DMS153 treated with DMSO at 0.1 percent for 48 hours (cell line): ENCODE data around the gene EPS8L3.
"Not testable (repeated sequence)": the region's sequence is repeated elsewhere in the genome, so short reads cannot be mapped to it uniquely, and the experiment has no call there.

Experiments used
- DNase-seq: peaks from one replicate; lab custom pipeline; 2025; ENCODE audit not compliant: unreplicated experiment; lab: John Stamatoyannopoulos, UW

Gene EPS8L3, protein sequence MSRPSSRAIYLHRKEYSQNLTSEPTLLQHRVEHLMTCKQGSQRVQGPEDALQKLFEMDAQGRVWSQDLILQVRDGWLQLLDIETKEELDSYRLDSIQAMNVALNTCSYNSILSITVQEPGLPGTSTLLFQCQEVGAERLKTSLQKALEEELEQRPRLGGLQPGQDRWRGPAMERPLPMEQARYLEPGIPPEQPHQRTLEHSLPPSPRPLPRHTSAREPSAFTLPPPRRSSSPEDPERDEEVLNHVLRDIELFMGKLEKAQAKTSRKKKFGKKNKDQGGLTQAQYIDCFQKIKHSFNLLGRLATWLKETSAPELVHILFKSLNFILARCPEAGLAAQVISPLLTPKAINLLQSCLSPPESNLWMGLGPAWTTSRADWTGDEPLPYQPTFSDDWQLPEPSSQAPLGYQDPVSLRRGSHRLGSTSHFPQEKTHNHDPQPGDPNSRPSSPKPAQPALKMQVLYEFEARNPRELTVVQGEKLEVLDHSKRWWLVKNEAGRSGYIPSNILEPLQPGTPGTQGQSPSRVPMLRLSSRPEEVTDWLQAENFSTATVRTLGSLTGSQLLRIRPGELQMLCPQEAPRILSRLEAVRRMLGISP

GRCh38 chr1:109763646-109764415 is at the start of gene EPS8L3:
Gene EPS8L3, minus strand, starts transcription at chr1:109763923. Its CDS starts 2,174 bp downstream, at chr1:109761749.
- DNase-seq: no peak

DNA sequence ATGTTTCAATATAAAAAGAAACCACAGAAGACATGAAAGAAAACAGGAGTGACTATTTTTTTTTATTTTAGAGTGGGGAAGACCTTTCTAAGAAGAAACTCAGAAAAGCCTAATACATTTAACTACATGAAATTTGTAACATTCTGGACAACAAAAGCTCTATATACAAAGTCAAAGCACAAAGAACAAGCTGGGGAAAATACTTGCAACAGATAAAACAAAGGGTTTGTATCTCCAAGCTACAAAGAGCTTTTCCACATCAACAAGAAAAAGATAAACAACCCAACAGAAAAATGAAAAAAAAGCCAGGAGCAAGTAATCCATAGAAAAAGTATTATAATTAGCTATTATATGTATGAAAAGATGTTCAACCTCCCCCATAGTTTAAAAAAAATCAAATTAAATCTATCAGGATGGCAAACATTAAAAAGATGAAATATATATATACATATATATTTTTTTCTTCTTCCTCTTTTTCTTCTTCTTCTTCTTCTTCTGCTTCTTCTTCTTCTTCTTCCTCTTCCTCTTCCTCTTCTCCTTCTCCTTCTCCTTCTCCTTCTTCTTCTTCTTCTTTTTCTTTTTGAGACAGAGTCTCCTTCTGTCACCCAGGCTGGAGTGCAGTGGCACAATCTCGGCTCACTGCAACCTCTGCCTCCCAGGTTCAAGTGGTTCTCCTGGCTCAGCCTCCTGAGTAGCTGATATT is 49.1 kb upstream of the EPS8L3 start:
- no peak for DNase-seq

DNA sequence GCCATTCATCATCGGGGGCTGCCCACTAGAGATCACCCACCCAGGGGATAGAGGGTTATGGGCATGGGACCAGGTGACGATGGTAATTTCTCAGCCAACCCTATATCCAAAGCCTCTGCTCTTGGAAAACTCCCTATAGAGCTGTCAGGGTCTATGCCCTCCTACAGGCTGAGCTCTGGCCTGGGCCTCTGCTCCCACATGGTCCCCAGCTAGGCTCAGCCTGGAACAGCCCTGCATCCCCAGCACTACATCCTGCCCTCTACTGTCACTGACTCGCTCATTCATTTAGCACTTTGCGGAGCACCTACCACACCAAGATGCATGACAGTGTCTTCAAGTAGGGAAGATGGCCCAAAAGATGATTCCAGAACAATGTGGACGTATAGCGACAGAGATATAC is 45.0 kb upstream of the EPS8L3 start:
- DNase-seq: no peak

- DNase-seq: no peak
Observed at GRCh38 chr1:109807822-109808680, 44.3 kb upstream of the EPS8L3 start.

GRCh38 chr1:109807402-109807801 is 43.7 kb upstream of the EPS8L3 start:
- no peak for DNase-seq

DNA sequence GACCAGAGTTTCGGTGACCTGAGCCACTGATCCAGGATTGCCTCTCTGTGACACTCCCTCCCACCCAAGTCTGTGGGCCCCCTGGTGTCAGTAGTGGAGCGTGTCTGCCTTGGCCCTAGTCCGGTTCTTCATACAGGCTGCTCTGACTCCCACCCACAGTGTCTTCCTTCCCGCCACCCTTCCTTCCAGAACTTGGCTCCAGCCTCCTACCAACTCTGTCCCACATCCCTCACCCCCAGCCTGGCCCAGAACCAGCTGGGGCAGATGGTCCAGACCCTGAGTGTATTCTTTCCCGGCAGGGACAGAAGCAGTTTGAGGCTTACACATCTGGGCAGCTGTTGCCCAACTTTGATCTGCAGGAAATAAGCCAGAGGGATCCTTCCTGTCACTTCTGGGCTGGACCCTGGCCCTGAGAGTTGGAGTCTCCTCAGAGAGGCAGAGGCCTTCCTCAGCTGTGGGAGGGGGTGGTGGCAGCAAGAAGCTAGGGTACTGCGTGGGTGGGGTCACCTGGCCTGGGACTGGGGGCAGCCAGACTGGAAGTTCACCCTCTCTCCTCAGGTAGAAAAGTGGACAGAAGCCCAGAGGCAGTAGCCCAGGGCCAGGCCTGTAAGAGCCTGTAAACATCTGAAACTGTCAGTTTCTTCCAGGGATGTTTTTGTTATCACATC is 43.1 kb upstream of the EPS8L3 start:
- no peak for DNase-seq

- no peak for DNase-seq
Observed at GRCh38 chr1:109805486-109806165, 41.9 kb upstream of the EPS8L3 start.

- no peak for DNase-seq
Observed at GRCh38 chr1:109804660-109805059, 40.9 kb upstream of the EPS8L3 start.

DNA sequence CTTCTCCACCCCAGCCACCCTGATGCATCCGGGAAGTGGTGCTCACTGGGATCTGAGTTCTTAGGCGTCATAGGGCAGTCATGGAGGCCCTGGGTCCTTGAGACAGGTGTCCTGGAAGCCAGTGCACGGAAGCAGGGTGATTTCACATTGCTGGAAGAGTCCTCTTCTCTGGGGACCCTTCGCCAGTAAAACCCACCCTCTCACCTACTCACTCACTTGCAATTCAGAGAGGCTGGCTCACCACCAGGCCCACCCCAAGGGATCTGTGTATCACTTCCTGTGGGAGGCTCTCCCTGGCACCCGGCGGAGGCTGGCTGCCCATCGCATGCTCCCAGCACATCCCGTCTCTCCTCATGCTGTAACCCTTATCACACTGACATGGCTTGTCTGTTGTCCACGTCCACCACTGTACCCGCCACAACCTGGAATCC is 40.2 kb upstream of the EPS8L3 start:
- no peak for DNase-seq

DNA sequence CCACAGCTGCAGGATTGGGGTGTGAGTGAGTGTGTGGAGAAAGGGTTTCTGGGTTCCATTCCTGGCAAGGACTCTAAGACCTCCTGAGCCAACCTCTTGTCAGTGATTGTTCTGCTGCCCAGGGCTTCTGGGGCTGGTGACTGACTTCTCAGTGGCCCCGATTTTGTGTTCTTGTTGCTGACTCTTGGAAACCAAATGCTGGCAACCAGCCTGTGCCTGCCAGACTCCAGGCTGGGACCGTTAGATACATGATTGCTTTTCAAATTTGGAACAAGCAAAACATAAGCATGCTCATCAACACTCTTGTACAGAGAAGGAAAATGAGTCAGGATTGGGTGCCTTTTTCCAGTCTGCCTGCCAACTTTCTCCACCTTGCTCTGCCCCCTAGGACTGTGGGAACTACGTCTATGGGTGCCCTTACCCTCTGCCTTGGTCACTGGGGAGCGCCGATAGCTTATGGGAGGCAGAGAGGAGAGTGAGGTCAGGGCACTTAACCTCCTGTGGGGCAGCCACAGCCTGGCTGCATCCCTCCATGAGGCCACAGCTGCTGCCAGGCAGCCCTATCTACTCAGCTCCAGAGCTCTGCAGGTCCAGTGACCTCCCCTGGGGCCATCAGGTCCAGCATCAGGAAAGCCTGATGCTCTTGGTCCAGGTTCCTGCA is 39.3 kb upstream of the EPS8L3 start:
- no peak for DNase-seq

DNA sequence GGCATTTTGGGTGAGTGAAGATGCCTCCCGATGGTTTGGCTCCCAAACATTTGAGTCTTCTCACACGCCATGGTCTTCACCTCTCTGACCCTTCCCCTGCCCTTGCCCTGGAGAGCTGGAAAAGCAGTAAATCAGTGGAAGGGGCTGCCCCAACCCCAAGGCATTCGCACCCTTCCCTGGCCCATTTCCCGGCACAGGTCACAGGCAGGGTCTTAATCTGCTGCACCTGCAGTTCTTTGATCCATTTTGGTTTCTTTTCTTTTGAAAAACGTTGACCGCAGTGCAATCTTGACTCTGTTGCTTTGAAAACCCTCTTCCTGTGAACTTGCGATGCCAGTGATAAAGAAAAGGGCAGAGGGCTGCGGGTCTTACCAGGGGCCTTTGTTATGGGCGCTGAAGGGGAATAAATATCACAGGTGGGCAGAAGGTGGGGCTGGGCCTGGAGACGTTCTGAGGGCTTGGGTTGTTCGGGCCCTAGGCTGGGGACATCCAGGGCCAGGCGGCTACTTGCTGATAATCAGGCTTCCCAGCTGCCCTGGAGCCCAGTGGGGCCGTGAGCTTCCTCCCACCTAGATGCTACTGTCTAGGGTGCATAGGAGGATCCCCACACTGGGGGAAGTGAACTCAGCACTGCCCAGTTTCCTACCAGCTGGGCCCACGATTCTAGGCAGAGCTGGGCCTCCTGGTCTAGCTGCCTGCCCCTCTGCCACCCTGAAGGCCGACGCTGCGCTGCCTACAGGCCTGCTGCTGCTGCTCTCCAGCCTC is 38.6 kb upstream of the EPS8L3 start:
- no peak for DNase-seq

DNA sequence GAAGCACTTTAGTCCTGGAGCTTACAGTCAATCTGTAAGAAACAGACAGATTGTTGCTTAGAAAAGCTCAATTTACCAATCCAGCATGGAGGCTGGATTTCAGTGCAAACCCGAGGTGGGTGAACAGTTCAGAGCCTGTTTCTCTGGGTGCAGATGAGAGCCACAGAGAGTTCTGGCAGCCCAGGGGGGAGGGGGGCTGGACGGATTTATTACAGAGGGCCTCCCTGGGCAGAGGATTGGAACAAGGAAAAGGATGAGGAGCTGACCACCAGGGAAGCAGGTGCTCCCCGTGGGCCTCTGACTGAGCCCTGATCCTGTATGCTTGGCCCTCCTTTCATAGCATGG is 38.0 kb upstream of the EPS8L3 start:
- DNase-seq: no peak

DNA sequence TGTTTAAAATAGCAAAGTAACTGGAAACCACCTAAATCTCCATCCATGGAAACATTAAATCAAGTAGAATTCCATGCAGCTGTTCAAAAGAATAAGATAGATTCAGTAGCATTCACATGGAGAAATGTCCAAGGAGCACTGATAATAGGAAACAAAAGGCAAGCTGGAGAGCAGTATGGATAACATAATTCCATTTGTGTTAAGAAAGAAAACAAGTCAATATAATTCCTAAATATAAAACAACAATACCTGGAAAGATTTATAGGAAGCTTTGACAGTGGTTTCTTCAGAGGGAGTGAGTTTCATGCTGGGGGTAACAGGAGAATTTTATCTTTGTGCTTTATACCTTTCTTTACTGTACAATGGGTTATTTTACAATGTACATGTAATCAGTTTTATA is 36.6 kb upstream of the EPS8L3 start:
- DNase-seq: no peak

GRCh38 chr1:109799445-109799844 is 35.7 kb upstream of the EPS8L3 start:
- DNase-seq: no peak

DNA sequence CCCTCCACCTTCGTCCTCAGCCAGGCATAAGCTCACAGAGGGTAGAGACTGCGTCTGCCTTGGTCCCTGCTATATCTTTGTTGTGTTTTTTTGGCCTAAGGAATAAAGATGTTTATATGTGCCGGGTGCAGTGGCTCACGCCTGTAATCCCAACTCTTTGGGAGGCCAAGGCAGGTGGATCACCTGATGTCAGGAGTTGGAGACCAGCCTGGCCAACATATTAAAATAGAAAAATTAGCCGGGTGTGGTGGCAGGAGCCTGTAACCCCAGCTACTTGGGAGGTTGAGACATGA is 33.5 kb upstream of the EPS8L3 start:
- not testable (repeated sequence) for DNase-seq

DNA sequence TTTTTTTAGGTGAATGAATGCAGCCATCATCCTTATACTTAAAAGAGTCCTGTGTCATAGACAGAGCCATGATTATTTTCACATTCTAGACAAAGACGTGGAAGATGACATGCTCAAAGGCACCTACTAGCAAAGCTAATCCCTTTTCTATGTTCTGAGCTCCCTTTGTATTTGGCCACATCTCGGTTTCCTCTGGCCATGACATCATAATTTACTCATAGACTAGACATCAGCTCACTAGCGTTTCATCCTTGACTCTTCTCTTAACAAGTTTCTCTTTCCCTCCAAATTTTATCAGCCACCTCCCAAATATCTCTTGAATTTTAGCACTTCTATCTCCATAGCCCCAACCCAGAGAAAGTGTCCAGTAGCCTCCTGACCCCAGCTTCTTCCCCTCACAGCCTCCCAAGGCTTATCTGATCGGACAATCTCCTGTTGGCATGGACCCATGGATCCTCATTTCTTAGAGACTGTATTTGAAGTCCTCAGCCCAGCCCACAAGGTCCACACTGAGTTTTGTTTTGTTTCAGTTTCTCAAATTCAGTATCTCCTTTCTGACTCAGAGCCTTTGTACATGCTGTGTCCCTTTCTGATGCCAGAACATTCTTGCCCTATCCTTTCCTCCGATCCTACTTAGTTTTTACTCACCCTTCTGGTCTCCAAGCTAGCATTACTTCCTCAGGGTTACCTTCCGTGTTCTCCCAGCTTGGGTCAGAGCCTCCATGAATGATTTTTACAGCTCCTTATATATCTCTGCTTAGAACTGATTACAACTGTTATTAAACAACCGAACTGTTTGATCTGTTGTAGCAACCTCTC is 33.0 kb upstream of the EPS8L3 start:
- DNase-seq: no peak

GRCh38 chr1:109794319-109795132 is 30.8 kb upstream of the EPS8L3 start:
- peak; percentile 59 for DNase-seq
